ENCODE data around the gene WNT9B.
"Not testable (repeated sequence)": the region's sequence is repeated elsewhere in the genome, so short reads cannot be mapped to it uniquely, and the experiment has no call there.

WNT9B gene

DNA sequence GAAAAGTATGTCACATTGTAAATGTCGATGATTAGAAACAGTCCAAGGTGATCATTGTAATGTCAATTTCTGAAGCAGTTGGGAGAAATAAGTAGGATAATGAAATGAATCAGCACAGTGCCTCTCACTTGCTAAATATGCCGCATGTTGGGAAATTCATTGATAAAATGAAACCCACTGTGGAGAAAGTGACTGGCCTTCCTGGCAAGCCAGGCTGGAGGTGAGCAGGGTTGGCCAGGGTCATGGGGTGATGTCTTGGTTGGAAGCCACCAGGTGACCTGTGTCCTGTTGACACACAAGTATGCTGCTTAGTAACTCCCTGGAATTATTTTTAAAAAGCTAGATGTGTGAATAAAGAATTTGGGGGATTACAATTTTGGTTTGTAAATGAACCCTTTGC lies 14.9 kb upstream of the WNT9B start:
- H3K36me3 ChIP-seq (ENCODE audit: insufficient read depth) = no peaks in the 10 kb centered on the region
- no peak overlapping the region for H3K9ac ChIP-seq
- no peaks in the 10 kb centered on the region for H3K27me3 ChIP-seq (ENCODE audit: insufficient read depth, low read depth)
- H4K20me1 ChIP-seq (ENCODE audit: insufficient read depth) = no peaks in the 10 kb centered on the region
- no peaks in the 10 kb centered on the region for H3K4me1 ChIP-seq (ENCODE audit: low read depth, poor library complexity, severe bottlenecking)
- no peak overlapping the region for H3K4me3 ChIP-seq (IDR thresholded peaks at IDR 0.05; ENCODE audit: insufficient read depth, low read depth, low read length)
- no peak overlapping the region for H3K4me2 ChIP-seq
- TF ChIP-seq, protein P1, sequence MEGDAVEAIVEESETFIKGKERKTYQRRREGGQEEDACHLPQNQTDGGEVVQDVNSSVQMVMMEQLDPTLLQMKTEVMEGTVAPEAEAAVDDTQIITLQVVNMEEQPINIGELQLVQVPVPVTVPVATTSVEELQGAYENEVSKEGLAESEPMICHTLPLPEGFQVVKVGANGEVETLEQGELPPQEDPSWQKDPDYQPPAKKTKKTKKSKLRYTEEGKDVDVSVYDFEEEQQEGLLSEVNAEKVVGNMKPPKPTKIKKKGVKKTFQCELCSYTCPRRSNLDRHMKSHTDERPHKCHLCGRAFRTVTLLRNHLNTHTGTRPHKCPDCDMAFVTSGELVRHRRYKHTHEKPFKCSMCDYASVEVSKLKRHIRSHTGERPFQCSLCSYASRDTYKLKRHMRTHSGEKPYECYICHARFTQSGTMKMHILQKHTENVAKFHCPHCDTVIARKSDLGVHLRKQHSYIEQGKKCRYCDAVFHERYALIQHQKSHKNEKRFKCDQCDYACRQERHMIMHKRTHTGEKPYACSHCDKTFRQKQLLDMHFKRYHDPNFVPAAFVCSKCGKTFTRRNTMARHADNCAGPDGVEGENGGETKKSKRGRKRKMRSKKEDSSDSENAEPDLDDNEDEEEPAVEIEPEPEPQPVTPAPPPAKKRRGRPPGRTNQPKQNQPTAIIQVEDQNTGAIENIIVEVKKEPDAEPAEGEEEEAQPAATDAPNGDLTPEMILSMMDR (conservative IDR thresholded peaks at IDR 0.05; ENCODE audit: low read depth, low read length) = no peak
- no peak overlapping the region for H3K27ac ChIP-seq
- no peaks in the 10 kb centered on the region for H3K79me2 ChIP-seq (ENCODE audit: insufficient read depth, low read depth)
- H2AFZ ChIP-seq (ENCODE audit: low read depth) = 0 out of 2 replicates have a peak overlapping the region, but pooled peaks have one; percentile 0

DNA sequence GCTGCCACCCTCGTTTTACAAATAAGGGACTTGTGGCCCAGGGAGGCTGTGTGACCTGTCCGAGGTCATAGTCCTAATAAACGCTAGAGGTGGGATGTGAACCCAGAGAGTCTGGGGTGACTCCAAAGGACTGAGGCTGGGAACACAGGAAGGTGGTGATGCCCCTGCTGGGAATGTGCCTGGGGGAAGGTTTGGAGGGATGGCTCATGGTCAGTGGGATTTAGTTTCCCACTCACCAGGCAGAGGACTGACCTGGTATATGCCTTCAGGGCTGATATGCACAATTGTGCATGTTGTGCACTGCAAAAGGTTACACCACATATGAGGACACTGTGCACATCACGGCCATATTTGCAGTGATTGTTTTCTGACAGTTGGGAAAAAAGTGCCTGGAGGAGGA lies 13.9 kb upstream of the WNT9B start:
- Histone ChIP-seq H3K4me3 (IDR thresholded peaks at IDR 0.05; ENCODE audit: insufficient read depth, low read depth, low read length) (no peak overlapping the region), H4K20me1 (ENCODE audit: insufficient read depth) (no peaks in the 10 kb centered on the region), H3K4me1 (ENCODE audit: low read depth, poor library complexity, severe bottlenecking) (no peaks in the 10 kb centered on the region), H3K27ac (no peak overlapping the region), H2AFZ (ENCODE audit: low read depth) (no peak overlapping the region), H3K9ac (no peak overlapping the region), H3K79me2 (ENCODE audit: insufficient read depth, low read depth) (no peaks in the 10 kb centered on the region), H3K36me3 (ENCODE audit: insufficient read depth) (no peaks in the 10 kb centered on the region), H3K27me3 (ENCODE audit: insufficient read depth, low read depth) (no peaks in the 10 kb centered on the region), H3K4me2 (no peak overlapping the region)
- TF ChIP-seq, protein P1 (conservative IDR thresholded peaks at IDR 0.05; ENCODE audit: low read depth, low read length) = no peak

DNA sequence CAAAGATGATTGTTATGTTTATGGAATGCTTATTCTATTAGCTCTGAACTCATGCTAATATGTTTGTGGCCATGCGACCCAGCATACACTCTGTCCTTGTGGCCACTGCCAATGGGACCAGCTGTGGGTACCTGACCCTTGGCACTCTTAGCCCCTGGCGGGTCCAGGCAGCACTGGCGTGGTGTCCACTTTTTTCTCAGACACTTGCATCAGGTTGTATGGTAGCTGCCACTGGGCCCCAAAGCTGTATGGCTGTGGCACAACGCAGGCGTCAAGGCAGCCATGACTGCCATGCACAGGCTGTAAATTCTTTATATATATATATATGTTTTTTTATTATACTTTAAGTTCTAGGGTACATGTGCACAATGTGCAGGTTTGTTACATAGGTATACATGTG lies 12.2 kb upstream of the WNT9B start:
- TF ChIP-seq, protein P1 (conservative IDR thresholded peaks at IDR 0.05; ENCODE audit: low read depth, low read length) = no peak
- Histone ChIP-seq H3K4me2 (no peak overlapping the region), H3K27me3 (ENCODE audit: insufficient read depth, low read depth) (no peaks in the 10 kb centered on the region), H2AFZ (ENCODE audit: low read depth) (no peak overlapping the region), H3K27ac (no peak overlapping the region), H4K20me1 (ENCODE audit: insufficient read depth) (no peaks in the 10 kb centered on the region), H3K79me2 (ENCODE audit: insufficient read depth, low read depth) (no peaks in the 10 kb centered on the region), H3K4me1 (ENCODE audit: low read depth, poor library complexity, severe bottlenecking) (no peaks in the 10 kb centered on the region), H3K4me3 (IDR thresholded peaks at IDR 0.05; ENCODE audit: insufficient read depth, low read depth, low read length) (no peak overlapping the region), H3K9ac (no peak overlapping the region), H3K36me3 (ENCODE audit: insufficient read depth) (no peaks in the 10 kb centered on the region)

DNA sequence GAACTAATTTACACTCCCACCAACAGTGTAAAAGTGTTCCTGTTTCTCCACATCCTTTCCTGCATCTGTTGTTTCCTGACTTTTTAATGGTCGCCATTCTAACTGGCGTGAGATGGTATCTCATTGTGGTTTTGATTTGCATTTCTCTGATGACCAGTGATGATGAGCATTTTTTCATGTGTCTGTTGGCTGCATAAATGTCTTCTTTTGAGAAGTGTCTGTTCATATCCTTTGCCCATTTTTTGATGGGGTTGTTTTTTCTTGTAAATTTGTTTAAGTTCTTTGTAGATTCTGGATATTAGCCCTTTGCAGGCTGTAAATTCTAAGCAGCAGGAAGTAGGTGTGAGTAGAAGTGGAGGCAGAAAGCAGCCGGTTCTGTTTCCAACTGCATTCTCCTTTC lies 10.8 kb upstream of the WNT9B start:
- H3K79me2 ChIP-seq (ENCODE audit: insufficient read depth, low read depth); H4K20me1 ChIP-seq (ENCODE audit: insufficient read depth); H3K4me3 ChIP-seq (IDR thresholded peaks at IDR 0.05; ENCODE audit: insufficient read depth, low read depth, low read length); H3K9ac ChIP-seq; H3K27ac ChIP-seq; H3K36me3 ChIP-seq (ENCODE audit: insufficient read depth); H2AFZ ChIP-seq (ENCODE audit: low read depth); H3K4me1 ChIP-seq (ENCODE audit: low read depth, poor library complexity, severe bottlenecking); H3K4me2 ChIP-seq; H3K27me3 ChIP-seq (ENCODE audit: insufficient read depth, low read depth): not testable (repeated sequence)

DNA sequence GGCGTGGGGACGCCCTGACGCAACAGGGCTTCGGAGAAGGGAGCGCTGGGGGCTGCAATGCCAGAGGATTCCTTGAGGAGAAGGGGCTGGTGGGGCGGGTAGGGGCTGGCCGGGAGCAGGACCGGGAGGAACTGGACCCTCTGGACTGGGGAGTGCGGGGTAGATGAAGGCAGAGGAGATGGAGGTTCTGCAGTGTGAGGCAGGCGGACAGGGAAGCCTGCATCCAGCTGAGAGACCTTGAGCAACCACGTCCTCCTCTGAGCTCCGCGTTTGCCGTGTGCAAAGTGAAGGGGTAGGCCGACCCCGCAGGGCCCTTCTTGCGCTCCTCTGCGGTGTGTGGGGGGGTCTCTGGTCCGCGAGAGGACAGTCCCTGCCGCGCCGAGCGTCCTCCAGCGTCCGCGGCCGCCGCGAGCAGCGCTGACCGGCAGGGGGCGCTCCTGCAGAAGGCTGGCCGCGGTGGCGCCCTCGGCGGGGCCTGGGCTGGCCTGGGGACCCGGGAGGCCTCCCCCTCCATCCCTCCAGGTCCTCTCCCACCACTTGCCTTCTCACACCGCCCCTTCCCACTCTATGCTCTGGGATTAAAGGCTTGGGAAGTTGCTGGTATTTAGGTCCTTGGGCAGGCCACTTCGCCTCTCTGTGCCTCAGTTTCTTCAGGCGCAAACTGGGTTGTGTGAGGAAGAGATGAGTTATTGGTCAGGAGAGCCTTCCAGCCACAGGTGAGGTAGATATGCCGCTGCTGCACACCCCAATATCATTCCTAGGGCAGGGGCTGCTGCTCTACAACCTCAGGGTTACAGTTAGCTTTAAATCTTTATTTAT lies 9.6 kb upstream of the WNT9B start:
- Histone ChIP-seq H3K4me2 (no peak overlapping the region), H3K36me3 (ENCODE audit: insufficient read depth) (no peaks in the 10 kb centered on the region), H3K4me3 (IDR thresholded peaks at IDR 0.05; ENCODE audit: insufficient read depth, low read depth, low read length) (no peak overlapping the region), H3K4me1 (ENCODE audit: low read depth, poor library complexity, severe bottlenecking) (no peaks in the 10 kb centered on the region), H3K79me2 (ENCODE audit: insufficient read depth, low read depth) (no peaks in the 10 kb centered on the region), H3K27me3 (ENCODE audit: insufficient read depth, low read depth) (no peaks in the 10 kb centered on the region), H3K27ac (no peak overlapping the region), H3K9ac (no peak overlapping the region), H2AFZ (ENCODE audit: low read depth) (no peak overlapping the region), H4K20me1 (ENCODE audit: insufficient read depth) (no peaks in the 10 kb centered on the region)
- TF ChIP-seq, protein P1 (conservative IDR thresholded peaks at IDR 0.05; ENCODE audit: low read depth, low read length) = no peak
